Esophagus muscularis mucosa (tissue), 4 donors: ENCODE results near the gene SPATA1.

ENCODE experiments used
- EP300 ChIP-seq: sonication (generic); formaldehyde crosslinking; IDR thresholded peaks from one replicate; pipeline ENCODE4 v1.6.1; 2017; ENCODE audit warnings: antibody characterized with exemption
- POLR2A ChIP-seq: fragments of 450-650 bp; IDR thresholded peaks from one replicate; pipeline ENCODE4 v1.6.1; 2017; ENCODE audit warnings: antibody characterized with exemption, moderate library complexity, mild to moderate bottlenecking, low read depth
- POLR2AphosphoS5 ChIP-seq, 2 donors: sonication (generic); formaldehyde crosslinking; IDR thresholded peaks; one replicate each; pipeline ENCODE4 v1.6.1; 2017; ENCODE audit warnings: antibody characterized with exemption in 2 of 2
- TF ChIP-seq, protein P1 (sequence below), 3 experiments: fragments of 200-600 bp in 2 of 3; fragments of 450-650 bp in 1 of 3; sonication (generic) in 2 of 3; IDR thresholded peaks; one replicate each; pipeline ENCODE4 v1.5.1; 2017 to 2019; ENCODE audit warnings: antibody characterized with exemption in 3 of 3, mild to moderate bottlenecking in 2 of 3, moderate library complexity in 1 of 3

DNA sequence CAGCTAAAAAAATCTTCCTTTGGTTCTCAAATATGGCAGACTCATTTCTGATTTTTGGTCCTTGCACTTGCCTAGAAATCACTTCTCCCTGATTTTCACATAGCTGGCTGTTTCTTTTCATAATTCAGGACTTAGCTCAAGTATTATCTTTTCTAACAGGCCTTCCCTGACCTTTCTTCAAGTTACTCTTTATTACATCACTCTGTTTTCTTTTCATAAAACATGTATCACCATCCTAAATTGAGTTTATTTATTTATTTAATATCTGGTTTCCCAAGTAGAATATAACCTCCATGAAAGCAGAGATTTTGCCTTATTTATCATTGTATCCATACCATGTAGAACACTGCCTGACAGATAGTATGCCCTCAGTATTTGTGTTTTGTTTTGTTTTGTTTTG, 18.4 kb downstream of the SPATA1 start:
- TF ChIP-seq, protein P1, sequence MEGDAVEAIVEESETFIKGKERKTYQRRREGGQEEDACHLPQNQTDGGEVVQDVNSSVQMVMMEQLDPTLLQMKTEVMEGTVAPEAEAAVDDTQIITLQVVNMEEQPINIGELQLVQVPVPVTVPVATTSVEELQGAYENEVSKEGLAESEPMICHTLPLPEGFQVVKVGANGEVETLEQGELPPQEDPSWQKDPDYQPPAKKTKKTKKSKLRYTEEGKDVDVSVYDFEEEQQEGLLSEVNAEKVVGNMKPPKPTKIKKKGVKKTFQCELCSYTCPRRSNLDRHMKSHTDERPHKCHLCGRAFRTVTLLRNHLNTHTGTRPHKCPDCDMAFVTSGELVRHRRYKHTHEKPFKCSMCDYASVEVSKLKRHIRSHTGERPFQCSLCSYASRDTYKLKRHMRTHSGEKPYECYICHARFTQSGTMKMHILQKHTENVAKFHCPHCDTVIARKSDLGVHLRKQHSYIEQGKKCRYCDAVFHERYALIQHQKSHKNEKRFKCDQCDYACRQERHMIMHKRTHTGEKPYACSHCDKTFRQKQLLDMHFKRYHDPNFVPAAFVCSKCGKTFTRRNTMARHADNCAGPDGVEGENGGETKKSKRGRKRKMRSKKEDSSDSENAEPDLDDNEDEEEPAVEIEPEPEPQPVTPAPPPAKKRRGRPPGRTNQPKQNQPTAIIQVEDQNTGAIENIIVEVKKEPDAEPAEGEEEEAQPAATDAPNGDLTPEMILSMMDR (IDR thresholded peaks at IDR 0.05): no peak
- no peak for TF ChIP-seq EP300
- no peak for TF ChIP-seq POLR2AphosphoS5 (IDR thresholded peaks at IDR 0.05)
- TF ChIP-seq POLR2A: no peak
